Fibroblast of mammary gland (primary cell): ENCODE results near the gene CYB5A.

Experiments used
- DNase-seq: peaks from one replicate; pipeline ENCODE4 v3.0.0-alpha.2; 2010; ENCODE audit warnings: low read depth
- H3K4me3 ChIP-seq: 2 replicates; pipeline ENCODE4 v1.5.1; 2011; ENCODE audit warnings: low read depth, mild to moderate bottlenecking, low read length, moderate library complexity; ENCODE audit not compliant: control insufficient read depth
- TF ChIP-seq, protein P1 (sequence below): conservative IDR thresholded peaks from 2 replicates; pipeline ENCODE4 v1.5.1; 2011; ENCODE audit warnings: low read depth, low read length, inconsistent platforms; ENCODE audit not compliant: control insufficient read depth, insufficient read depth

Gene CYB5A

DNA sequence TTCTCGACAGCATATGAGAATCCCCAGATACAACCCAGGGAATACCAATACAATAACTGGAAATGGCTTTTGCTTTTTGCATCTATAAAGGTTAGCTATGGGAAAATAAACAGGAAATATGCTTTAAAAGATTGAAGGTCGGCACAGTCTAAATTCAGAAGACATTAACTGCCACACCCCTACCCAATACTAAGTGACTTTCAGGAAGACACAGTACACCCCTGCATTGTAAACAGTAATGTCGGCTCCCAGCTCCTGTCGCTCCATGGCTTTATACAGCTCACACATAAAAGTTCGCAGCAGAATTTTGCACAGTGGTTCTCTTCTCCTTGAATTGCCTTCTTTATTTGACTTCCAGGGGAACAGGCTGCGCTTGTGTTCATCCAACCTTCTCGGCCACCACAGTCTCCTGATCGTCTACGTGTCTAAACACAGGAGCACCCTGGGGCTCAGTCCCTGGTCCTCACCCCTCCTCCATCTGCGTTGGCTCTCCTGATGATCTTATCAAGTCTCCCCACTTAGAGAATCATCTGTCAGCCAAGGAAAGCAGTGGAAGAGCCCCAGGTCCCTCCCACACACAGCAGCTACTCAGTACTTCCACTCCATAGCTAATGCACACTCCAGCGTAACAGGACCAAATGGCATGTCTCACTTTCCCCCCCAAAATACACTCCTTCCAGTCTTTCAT is 22.7 kb downstream of the CYB5A start:
- H3K4me3 ChIP-seq = no peak overlapping the region
- no peak for DNase-seq
- TF ChIP-seq, protein P1, sequence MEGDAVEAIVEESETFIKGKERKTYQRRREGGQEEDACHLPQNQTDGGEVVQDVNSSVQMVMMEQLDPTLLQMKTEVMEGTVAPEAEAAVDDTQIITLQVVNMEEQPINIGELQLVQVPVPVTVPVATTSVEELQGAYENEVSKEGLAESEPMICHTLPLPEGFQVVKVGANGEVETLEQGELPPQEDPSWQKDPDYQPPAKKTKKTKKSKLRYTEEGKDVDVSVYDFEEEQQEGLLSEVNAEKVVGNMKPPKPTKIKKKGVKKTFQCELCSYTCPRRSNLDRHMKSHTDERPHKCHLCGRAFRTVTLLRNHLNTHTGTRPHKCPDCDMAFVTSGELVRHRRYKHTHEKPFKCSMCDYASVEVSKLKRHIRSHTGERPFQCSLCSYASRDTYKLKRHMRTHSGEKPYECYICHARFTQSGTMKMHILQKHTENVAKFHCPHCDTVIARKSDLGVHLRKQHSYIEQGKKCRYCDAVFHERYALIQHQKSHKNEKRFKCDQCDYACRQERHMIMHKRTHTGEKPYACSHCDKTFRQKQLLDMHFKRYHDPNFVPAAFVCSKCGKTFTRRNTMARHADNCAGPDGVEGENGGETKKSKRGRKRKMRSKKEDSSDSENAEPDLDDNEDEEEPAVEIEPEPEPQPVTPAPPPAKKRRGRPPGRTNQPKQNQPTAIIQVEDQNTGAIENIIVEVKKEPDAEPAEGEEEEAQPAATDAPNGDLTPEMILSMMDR = no peak

DNA sequence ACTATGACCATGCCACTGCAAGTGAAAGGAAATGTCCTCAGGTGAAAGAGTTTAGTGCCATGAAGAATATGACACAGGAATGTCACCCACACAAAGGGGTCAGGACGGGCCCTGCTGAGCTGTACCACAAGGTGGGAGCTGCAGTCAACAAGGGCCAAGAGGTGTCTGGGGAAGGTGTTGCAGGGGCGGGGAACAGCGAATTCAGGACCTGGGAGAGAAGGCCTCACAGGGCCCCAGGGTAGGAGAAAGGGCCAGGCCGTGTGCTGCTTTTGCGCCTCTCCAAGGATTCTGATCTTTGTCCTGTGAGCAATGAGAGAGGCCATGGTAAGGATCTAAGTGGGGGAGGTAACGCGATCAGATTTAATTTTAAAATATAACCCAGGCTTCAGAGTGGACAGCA is 23.6 kb downstream of the CYB5A start:
- no peak overlapping the region for H3K4me3 ChIP-seq
- no peak for DNase-seq
- TF ChIP-seq, protein P1 = no peak

DNA sequence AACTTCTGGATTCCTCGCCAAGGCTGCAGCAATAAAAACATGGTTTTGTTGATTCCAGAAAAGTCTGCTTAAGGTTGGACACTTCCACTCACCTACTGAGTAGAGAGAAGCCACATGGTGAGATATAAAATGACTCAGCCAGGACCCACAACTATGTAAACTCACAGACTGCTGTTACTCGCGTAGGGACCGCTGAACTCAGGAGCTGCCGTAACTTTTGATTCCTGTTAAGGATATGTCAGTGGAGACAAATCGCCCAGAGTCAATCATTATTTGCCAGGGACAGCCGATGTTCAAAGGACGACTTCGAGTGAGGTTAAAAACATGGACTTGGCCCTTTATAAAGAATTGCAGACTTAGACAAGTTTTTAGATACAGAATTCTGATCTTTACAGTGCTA is 25.6 kb downstream of the CYB5A start:
- TF ChIP-seq, protein P1 = no peak
- no peak overlapping the region for H3K4me3 ChIP-seq
- DNase-seq = peak; percentile 21

DNA sequence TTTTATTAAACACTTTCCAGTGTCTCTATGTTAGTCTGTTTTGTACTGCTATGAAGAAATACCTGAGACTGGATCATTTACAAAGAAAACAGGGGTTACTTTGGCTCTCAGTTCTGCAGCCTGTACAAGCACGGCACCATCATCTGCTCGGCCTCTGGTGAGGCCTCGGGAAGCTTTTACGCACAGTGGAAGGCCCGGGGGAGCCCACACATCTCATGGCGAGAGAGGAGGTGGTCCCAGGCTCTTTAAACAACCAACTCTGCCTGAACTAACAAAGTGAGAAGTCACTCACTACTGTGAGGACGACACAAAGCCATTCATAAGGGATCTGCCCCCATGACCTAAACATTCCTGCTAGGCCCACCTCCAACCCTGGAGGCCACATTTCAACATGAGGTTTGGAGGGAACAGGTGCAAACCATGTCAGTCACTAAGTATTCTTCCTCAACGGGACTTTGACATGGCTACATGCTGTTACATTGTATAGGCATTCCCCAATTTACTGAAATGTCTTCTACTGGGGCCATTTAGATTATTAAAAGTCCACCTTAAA is 26.1 kb downstream of the CYB5A start:
- no peak for DNase-seq
- TF ChIP-seq, protein P1 = no peak

DNA sequence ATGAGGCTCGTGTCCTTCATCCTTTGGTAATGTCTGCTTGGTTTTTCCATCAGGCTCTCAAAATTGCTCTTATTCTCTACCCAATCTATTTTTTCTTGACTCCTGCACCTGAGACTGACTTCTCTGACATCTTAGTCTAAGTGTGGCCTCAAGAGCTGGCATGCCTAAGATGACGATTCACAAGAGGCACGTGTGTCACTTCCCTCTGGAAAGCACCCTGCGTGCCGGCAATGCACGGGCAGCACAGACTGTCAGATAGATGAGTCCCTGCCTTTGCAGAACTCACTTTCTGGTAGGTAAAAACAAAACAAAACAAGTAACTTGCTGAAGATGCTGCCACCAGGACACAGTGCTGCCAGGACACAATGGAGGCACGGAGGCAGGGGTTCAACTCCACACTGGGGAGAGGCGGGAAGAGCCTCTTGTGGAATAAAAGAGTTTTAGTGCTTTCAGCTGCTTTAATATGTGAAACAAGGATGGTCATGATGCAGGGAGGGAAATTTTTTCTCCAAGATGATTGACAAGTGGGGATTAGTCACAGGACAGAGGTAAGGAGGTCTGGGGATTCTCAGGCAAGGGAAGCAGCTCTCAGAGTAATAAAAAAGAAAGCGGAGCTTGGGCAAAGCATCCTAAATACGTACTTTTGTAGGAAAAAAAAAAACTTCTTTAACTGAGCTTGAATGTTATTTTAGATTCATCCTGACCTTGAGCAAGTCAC is 27.3 kb downstream of the CYB5A start:
- TF ChIP-seq, protein P1 = no peak
- H3K4me3 ChIP-seq = no peak overlapping the region
- DNase-seq = no peak

More for the DNA sequence above, 26.1 kb downstream of the CYB5A start:
- no peak overlapping the region for H3K4me3 ChIP-seq

DNA sequence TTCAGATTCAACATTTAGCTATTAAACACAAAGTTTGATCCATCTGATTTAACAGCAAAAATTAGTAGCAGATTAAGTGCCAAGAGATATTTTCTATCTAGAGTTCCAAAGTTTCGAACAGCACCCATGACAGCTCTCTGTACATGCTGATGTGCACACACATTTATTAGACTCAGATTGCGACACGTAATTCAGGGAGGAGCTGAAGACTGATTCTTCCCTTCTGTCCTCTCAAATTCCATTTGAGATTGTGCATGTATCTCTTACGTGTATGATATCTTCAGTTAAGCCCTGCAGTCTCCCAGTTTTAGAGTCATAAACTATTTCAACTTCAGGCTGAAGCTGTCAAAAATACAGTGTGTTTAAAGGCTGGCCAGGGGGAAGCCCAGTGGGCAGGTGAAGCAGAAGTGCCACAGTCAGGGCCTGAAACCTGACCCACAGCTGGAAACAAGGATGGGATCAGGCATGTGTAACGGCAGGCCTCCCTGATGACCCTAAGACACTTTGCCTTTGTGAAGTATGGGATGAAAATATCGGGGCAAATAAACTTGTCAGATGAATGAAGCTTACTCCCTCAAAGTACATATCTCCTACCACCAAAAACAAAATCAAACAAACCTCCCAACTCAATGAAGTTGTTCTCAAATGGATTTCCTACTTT is 30.6 kb downstream of the CYB5A start:
- no peak overlapping the region for H3K4me3 ChIP-seq
- TF ChIP-seq, protein P1 = no peak
- DNase-seq = no peak
